Spleen (tissue), 11 donors: ENCODE measurements around the gene JARID2. TPM values are rescaled to one million over a fixed set of nuclear protein-coding genes. Genes with fewer than 3 reads are reported as not detected.

ENCODE experiments used
- DNase-seq: peaks from one replicate; pipeline ENCODE4 v3.0.0-alpha.2; 2020
- H3K27ac ChIP-seq, 8 donors: fragments of 200-600 bp; sonication (generic) in 7 of 8; 1 replicate in 4 of 8; 2 replicates in 4 of 8; pipeline versions ENCODE4 v1.5.0 to v1.8.0; 2016 to 2021; ENCODE audit warnings: inconsistent platforms in 4 of 8, mild to moderate bottlenecking in 4 of 8, moderate library complexity in 1 of 8
- H3K27me3 ChIP-seq, 7 donors: fragments of 200-600 bp; sonication (generic) in 6 of 7; replicated peaks in 1 of 7; 1 replicate in 4 of 7; 2 replicates in 3 of 7; pipeline versions ENCODE4 v1.5.0 to v1.8.0; 2016 to 2021; ENCODE audit warnings: inconsistent platforms in 3 of 7, mild to moderate bottlenecking in 1 of 7
- H3K36me3 ChIP-seq, 6 donors: fragments of 200-600 bp; sonication (generic) in 5 of 6; 1 replicate in 4 of 6; 2 replicates in 2 of 6; pipeline versions ENCODE4 v1.5.0 to v1.8.0; 2016 to 2021; ENCODE audit warnings: inconsistent platforms in 2 of 6
- H3K4me1 ChIP-seq, 6 donors: fragments of 200-600 bp; sonication (generic) in 5 of 6; 1 replicate in 3 of 6; 2 replicates in 3 of 6; pipeline versions ENCODE4 v1.5.0 to v1.8.0; 2016 to 2021; ENCODE audit warnings: inconsistent platforms in 3 of 6
- H3K4me3 ChIP-seq, 8 donors: fragments of 200-600 bp; sonication (generic) in 7 of 8; 1 replicate in 4 of 8; 2 replicates in 4 of 8; pipeline versions ENCODE4 v1.5.0 to v1.8.0; 2016 to 2021; ENCODE audit warnings: inconsistent platforms in 4 of 8, mild to moderate bottlenecking in 4 of 8, moderate library complexity in 2 of 8
- H3K9me3 ChIP-seq, 8 donors: fragments of 200-600 bp; sonication (generic) in 7 of 8; 1 replicate in 4 of 8; 2 replicates in 4 of 8; pipeline versions ENCODE4 v1.5.0 to v1.8.0; 2016 to 2021; ENCODE audit warnings: inconsistent platforms in 4 of 8
- POLR2A ChIP-seq, 3 donors: fragments of 450-650 bp; IDR thresholded peaks; one replicate each; pipeline ENCODE4 v1.5.1; 2017; ENCODE audit warnings: antibody characterized with exemption in 3 of 3, mild to moderate bottlenecking in 1 of 3
- POLR2AphosphoS5 ChIP-seq, 3 donors: sonication (generic); formaldehyde crosslinking; IDR thresholded peaks; one replicate each; pipeline ENCODE4 v1.5.1; 2017; ENCODE audit warnings: antibody characterized with exemption in 3 of 3
- WGBS, 5 donors: extraction: QIAGEN DNeasy Blood & Tissue Kit in 3 of 5; methylation state at CpG; one replicate each; pipeline versions ENCODE4 v1.1.5 to v1.1.7; 2013 to 2018; 5-methylcytosine and 5-hydroxymethylcytosine counted together
- intact Hi-C: fragments of 100-400 bp; cut with DNase I; formaldehyde crosslinking; loops from one replicate; pipeline ENCODE4 v1.15.0; 2023; ENCODE audit warnings: low total_unique reads
- polyA plus RNA-seq, 3 donors: library from polyadenylated mRNA; stranded (reverse); fragments of 200-250 nt; gene quantifications; one replicate each; pipeline ENCODE4 v1.2.1, GENCODE V29; 2013
- total RNA-seq, 7 donors: library from RNA; depleted of rRNA in 3 of 7; stranded (reverse); fragments of >200 nt in 3 of 7; fragmentation: NEBNext Ultra II Directional in 4 of 7; extraction: Animal tissue kit (Norgen Biotek cat#: 25700) in 4 of 7; gene quantifications; one replicate each; pipeline versions ENCODE4 v1.1.0 to v1.2.1, GENCODE V29; 2016 to 2021
- TF ChIP-seq, protein P1 (sequence below), 11 experiments: fragments of 200-600 bp in 7 of 11; fragments of 450-650 bp in 4 of 11; sonication (generic) in 4 of 11; IDR thresholded peaks in 8 of 11; conservative IDR thresholded peaks in 3 of 11; 1 replicate in 7 of 11; 2 replicates in 4 of 11; pipeline versions ENCODE4 v1.4.0 to v1.8.0; 2016 to 2021; ENCODE audit warnings: antibody characterized with exemption in 11 of 11, inconsistent platforms in 4 of 11, mild to moderate bottlenecking in 1 of 11
- donor health status: healthy with polysubstance abuse.
- donor health status: DM: no; HTN: no; CAD: no; lungs with moderate emphysema.
- donor health status: DM: no; HTN: no; CAD: no.
- donor health status: Bipolar disorder and iron deficiency.
- donor health status: healthy.
- donor health status: DM: no; HTN: no; CAD: no.
- donor health status: DM: yes; HTN: yes; CAD: no.

JARID2 gene
- total and polyA plus RNA-seq, 10 donors, result 4.4 to 27.1 (median 20.6) TPM

DNA sequence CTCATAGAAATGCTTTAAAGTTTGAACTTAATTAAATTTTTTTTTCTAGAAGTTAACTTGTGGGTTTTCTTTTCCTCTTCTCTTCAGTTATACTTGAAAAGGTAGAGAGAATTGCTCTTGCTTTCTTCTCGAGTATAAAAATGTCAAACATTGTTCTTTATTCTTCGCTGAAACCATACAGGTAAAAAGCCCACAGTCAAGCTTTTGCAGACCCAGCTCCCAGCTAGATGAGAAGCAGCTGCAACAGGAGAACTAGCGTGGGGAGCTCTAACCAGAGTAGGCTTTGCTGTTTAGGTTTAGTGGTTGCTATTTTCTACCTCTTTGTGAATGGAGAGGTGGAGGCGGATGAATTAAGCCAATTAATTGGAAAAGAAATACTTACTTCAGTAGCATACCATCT lies 102.7 kb downstream of the JARID2 start:
- TF ChIP-seq, protein P1, sequence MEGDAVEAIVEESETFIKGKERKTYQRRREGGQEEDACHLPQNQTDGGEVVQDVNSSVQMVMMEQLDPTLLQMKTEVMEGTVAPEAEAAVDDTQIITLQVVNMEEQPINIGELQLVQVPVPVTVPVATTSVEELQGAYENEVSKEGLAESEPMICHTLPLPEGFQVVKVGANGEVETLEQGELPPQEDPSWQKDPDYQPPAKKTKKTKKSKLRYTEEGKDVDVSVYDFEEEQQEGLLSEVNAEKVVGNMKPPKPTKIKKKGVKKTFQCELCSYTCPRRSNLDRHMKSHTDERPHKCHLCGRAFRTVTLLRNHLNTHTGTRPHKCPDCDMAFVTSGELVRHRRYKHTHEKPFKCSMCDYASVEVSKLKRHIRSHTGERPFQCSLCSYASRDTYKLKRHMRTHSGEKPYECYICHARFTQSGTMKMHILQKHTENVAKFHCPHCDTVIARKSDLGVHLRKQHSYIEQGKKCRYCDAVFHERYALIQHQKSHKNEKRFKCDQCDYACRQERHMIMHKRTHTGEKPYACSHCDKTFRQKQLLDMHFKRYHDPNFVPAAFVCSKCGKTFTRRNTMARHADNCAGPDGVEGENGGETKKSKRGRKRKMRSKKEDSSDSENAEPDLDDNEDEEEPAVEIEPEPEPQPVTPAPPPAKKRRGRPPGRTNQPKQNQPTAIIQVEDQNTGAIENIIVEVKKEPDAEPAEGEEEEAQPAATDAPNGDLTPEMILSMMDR (IDR thresholded peaks at IDR 0.05 in 8 of 11, conservative IDR thresholded peaks at IDR 0.05 in 3 of 11), result no peak
- TF ChIP-seq POLR2AphosphoS5 (IDR thresholded peaks at IDR 0.05), result no peak
- TF ChIP-seq POLR2A (IDR thresholded peaks at IDR 0.05), result no peak
- intact Hi-C loops, result no loop called here
- DNase-seq, result no peak
- no peaks in the 10 kb centered on the region for H3K27me3 ChIP-seq
- peaks cover 23 to 100% (median 69%) of the 10 kb centered on the region in 6 donors for H3K4me1 ChIP-seq
- 76 to 85% (median 79%) methylated on average over 4 of the region's 4 CpGs for WGBS, 5 donors
- H3K9me3 ChIP-seq, result no peaks in the 10 kb centered on the region
- H3K36me3 ChIP-seq, result no peaks in the 10 kb centered on the region
- H3K27ac ChIP-seq, result no peak overlapping the region
- H3K4me3 ChIP-seq, result no peak overlapping the region

DNA sequence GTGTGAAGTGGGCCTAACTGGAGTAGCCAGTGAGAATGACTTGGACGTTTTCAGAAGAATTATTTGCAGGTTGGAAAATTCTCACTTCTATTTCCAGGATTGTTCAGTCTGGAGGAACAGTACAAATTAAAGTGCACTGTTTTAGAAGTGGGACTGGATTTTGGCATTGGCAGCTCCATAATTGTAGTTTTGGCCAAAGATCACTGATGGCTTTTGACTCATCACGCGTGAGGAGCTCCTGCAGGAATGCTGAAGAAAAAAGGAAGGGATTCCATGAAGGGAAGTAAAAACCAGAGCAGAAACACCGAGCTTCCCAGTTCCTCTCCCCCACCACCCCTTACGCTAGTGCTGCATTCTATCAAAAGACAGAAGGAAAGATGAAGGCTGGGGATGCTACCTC lies 103.5 kb downstream of the JARID2 start:
- TF ChIP-seq, protein P1 (IDR thresholded peaks at IDR 0.05 in 8 of 11, conservative IDR thresholded peaks at IDR 0.05 in 3 of 11), result no peak
- TF ChIP-seq POLR2AphosphoS5 (IDR thresholded peaks at IDR 0.05) (no peak), POLR2A (IDR thresholded peaks at IDR 0.05) (no peak)
- peaks cover 20 to 100% (median 68%) of the 10 kb centered on the region in 6 donors for H3K4me1 ChIP-seq
- H3K4me3 ChIP-seq, result no peak overlapping the region
- 81 to 92% (median 89%) methylated on average over 5 of the region's 5 CpGs for WGBS, 5 donors
- no peaks in the 10 kb centered on the region for H3K27me3 ChIP-seq
- no peak for DNase-seq
- H3K27ac ChIP-seq, result no peak overlapping the region
- intact Hi-C loops, result no loop called here
- H3K36me3 ChIP-seq, result no peaks in the 10 kb centered on the region
- no peaks in the 10 kb centered on the region for H3K9me3 ChIP-seq

DNA sequence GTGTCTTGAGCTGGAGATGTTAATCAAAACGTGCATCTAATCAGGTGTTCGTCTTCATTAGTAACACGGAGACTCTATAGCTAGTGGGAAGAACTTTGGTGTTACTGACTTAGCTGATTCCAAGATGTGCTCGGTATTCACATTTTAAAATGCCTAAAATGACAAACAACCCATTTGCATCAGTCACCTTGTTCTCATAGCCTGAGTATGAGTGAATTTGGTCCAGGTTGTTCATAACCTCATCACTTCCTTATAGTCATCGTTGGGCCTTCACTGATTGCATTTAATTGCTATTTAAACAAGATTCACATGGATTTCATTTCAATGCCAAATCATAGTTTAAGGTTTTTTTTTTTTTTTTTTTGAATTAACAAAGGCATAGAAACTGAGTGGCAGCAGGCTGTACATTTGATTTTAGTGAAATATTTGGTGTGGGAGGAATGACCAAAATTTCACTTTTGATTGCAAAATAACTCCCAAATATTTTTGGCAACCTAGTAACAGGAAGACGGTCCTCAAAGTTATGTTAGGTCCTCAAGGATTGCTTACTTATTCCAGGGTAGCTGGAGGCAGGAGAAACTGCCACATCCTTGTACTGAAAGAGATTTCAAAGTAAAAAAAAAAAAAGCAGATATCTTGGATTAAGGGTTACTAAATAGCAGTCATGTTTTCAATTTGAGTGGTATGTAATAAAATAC lies 104.7 kb downstream of the JARID2 start:
- Histone ChIP-seq H3K9me3 (no peaks in the 10 kb centered on the region), H3K27me3 (no peaks in the 10 kb centered on the region), H3K27ac (no peak overlapping the region), H3K4me1 (peaks cover 16 to 100% (median 64%) of the 10 kb centered on the region in 6 donors), H3K4me3 (no peak overlapping the region), H3K36me3 (no peaks in the 10 kb centered on the region)
- TF ChIP-seq POLR2AphosphoS5 (IDR thresholded peaks at IDR 0.05) (no peak), POLR2A (IDR thresholded peaks at IDR 0.05) (no peak)
- TF ChIP-seq, protein P1 (IDR thresholded peaks at IDR 0.05 in 8 of 11, conservative IDR thresholded peaks at IDR 0.05 in 3 of 11), result no peak
- 74 to 85% (median 77%) methylated on average over 6 of the region's 6 CpGs for WGBS, 5 donors
- DNase-seq, result no peak
- intact Hi-C loops, result no loop called here

DNA sequence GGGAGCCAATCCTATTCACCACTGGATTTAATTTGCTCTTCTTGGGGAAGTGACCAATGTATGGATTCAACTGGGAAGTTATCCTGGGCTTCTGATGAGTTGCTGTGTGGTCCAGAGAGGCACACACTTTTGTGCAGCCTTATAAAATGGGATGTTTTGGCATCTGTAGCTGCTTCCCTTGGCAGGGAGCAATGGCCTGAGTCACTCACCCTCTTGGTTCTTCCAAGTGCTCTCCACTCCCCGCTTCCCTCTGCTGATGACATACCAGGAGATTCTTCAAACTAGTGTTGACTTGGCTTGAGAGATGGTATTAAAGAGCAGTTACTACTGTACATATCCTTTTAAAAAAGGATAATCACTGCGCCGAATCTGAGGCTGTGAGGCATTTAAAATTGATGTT lies 105.8 kb downstream of the JARID2 start:
- intact Hi-C loops, result no loop called here
- 76 to 86% (median 79%) methylated on average over 3 of the region's 3 CpGs for WGBS, 5 donors

More for the DNA sequence above, 105.8 kb downstream of the JARID2 start:
- Histone ChIP-seq H3K27ac (no peak overlapping the region), H3K9me3 (no peaks in the 10 kb centered on the region), H3K36me3 (no peaks in the 10 kb centered on the region), H3K4me1 (peaks cover 9 to 100% (median 65%) of the 10 kb centered on the region in 6 donors), H3K27me3 (no peaks in the 10 kb centered on the region), H3K4me3 (no peak overlapping the region)
- DNase-seq, result no peak
- TF ChIP-seq, protein P1 (IDR thresholded peaks at IDR 0.05 in 8 of 11, conservative IDR thresholded peaks at IDR 0.05 in 3 of 11), result no peak
- TF ChIP-seq POLR2AphosphoS5 (IDR thresholded peaks at IDR 0.05), result no peak
- no peak for TF ChIP-seq POLR2A (IDR thresholded peaks at IDR 0.05)
